Measurements from ENCODE around the gene CRADD.

CRADD gene

DNA sequence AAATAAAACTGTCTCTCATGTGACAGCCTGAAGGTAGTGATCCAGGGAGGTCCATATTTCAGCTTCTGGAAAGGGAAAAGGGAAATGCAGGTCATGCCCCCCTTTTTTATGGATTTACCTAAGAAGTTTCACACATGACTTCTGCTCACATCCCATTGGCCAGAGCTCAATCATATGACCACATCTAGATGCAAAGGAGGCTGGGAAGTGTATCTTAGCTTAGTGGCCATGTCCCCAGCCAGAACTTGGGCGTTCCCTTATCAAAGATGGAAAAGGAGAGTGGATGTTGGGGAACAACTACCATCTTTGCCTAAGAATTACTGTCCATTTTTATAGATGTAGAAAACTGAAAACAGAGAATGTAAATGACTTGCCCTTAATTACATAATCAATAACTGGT lies 26.5 kb upstream of the CRADD start:
- Histone ChIP-seq H3K27ac (ENCODE audit: low read depth in 2 of 2, low read length in 2 of 2) (no peak overlapping the region), H3K9ac (ENCODE audit: low read depth in 1 of 2, low read length in 2 of 2) (no peak overlapping the region), H3K36me3 (ENCODE audit: control insufficient read depth in 2 of 2, insufficient read depth in 2 of 2, low read length in 2 of 2) (no peaks in the 10 kb centered on the region), H3K9me3 (ENCODE audit: control insufficient read depth in 2 of 2, low read length in 2 of 2) (no peaks in the 10 kb centered on the region), H3K4me3 (ENCODE audit: low read length in 2 of 2) (no peak overlapping the region), H3K27me3 (ENCODE audit: control insufficient read depth in 2 of 2, insufficient read depth in 2 of 2, low read length in 2 of 2) (peaks cover 0 to 3% of the 10 kb centered on the region in 2 donors), H3K4me1 (ENCODE audit: control insufficient read depth in 2 of 2, insufficient read depth in 2 of 2, low read length in 2 of 2) (no peaks in the 10 kb centered on the region)

GRCh38 chr12:93653079-93653478 lies 24.1 kb upstream of the CRADD start:
- Histone ChIP-seq H3K36me3 (ENCODE audit: control insufficient read depth in 2 of 2, insufficient read depth in 2 of 2, low read length in 2 of 2) (no peaks in the 10 kb centered on the region), H3K9me3 (ENCODE audit: control insufficient read depth in 2 of 2, low read length in 2 of 2) (no peaks in the 10 kb centered on the region), H3K4me3 (ENCODE audit: low read length in 2 of 2) (no peak overlapping the region), H3K27me3 (ENCODE audit: control insufficient read depth in 2 of 2, insufficient read depth in 2 of 2, low read length in 2 of 2) (peaks cover 0 to 3% of the 10 kb centered on the region in 2 donors), H3K4me1 (ENCODE audit: control insufficient read depth in 2 of 2, insufficient read depth in 2 of 2, low read length in 2 of 2) (no peaks in the 10 kb centered on the region), H3K9ac (ENCODE audit: low read depth in 1 of 2, low read length in 2 of 2) (no peak overlapping the region), H3K27ac (ENCODE audit: low read depth in 2 of 2, low read length in 2 of 2) (no peak overlapping the region)

GRCh38 chr12:93653712-93654111 lies 23.5 kb upstream of the CRADD start:
- Histone ChIP-seq H3K27ac (ENCODE audit: low read depth in 2 of 2, low read length in 2 of 2) (no peak overlapping the region), H3K9ac (ENCODE audit: low read depth in 1 of 2, low read length in 2 of 2) (no peak overlapping the region), H3K27me3 (ENCODE audit: control insufficient read depth in 2 of 2, insufficient read depth in 2 of 2, low read length in 2 of 2) (peaks cover 0 to 3% of the 10 kb centered on the region in 2 donors), H3K36me3 (ENCODE audit: control insufficient read depth in 2 of 2, insufficient read depth in 2 of 2, low read length in 2 of 2) (no peaks in the 10 kb centered on the region), H3K4me1 (ENCODE audit: control insufficient read depth in 2 of 2, insufficient read depth in 2 of 2, low read length in 2 of 2) (no peaks in the 10 kb centered on the region), H3K9me3 (ENCODE audit: control insufficient read depth in 2 of 2, low read length in 2 of 2) (no peaks in the 10 kb centered on the region), H3K4me3 (ENCODE audit: low read length in 2 of 2) (no peak overlapping the region)

DNA sequence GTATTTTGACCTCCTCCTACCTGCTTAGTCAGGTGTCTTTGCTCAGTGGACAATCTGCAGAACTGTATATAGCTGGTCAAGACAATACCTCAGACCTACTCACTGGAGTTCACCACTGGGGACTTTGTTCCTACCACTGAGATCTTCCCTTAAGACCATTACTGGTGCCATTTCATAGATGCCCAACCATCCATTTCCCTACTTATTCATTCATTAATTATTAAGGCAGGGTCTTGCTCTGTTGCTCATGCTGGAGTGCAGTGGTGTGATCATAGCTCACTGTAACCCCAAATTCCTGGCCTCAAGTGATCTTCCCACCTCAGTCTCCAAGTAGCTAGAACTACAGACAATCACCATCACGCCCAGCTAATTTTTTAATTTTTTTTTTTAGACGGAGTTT lies 22.8 kb upstream of the CRADD start:
- Histone ChIP-seq H3K4me1 (ENCODE audit: control insufficient read depth in 2 of 2, insufficient read depth in 2 of 2, low read length in 2 of 2) (no peaks in the 10 kb centered on the region), H3K9ac (ENCODE audit: low read depth in 1 of 2, low read length in 2 of 2) (no peak overlapping the region), H3K4me3 (ENCODE audit: low read length in 2 of 2) (no peak overlapping the region), H3K9me3 (ENCODE audit: control insufficient read depth in 2 of 2, low read length in 2 of 2) (no peaks in the 10 kb centered on the region), H3K27ac (ENCODE audit: low read depth in 2 of 2, low read length in 2 of 2) (no peak overlapping the region), H3K27me3 (ENCODE audit: control insufficient read depth in 2 of 2, insufficient read depth in 2 of 2, low read length in 2 of 2) (peaks cover 0 to 3% of the 10 kb centered on the region in 2 donors), H3K36me3 (ENCODE audit: control insufficient read depth in 2 of 2, insufficient read depth in 2 of 2, low read length in 2 of 2) (no peaks in the 10 kb centered on the region)

GRCh38 chr12:93657071-93657470 lies 20.1 kb upstream of the CRADD start:
- no peaks in the 10 kb centered on the region for H3K27me3 ChIP-seq (ENCODE audit: control insufficient read depth in 2 of 2, insufficient read depth in 2 of 2, low read length in 2 of 2)
- H3K4me3 ChIP-seq (ENCODE audit: low read length in 2 of 2): no peak overlapping the region
- H3K4me1 ChIP-seq (ENCODE audit: control insufficient read depth in 2 of 2, insufficient read depth in 2 of 2, low read length in 2 of 2): no peaks in the 10 kb centered on the region
- no peak overlapping the region for H3K27ac ChIP-seq (ENCODE audit: low read depth in 2 of 2, low read length in 2 of 2)
- no peaks in the 10 kb centered on the region for H3K9me3 ChIP-seq (ENCODE audit: control insufficient read depth in 2 of 2, low read length in 2 of 2)
- no peak overlapping the region for H3K9ac ChIP-seq (ENCODE audit: low read depth in 1 of 2, low read length in 2 of 2)
- no peaks in the 10 kb centered on the region for H3K36me3 ChIP-seq (ENCODE audit: control insufficient read depth in 2 of 2, insufficient read depth in 2 of 2, low read length in 2 of 2)

GRCh38 chr12:93661021-93661420 lies 16.2 kb upstream of the CRADD start:
- no peaks in the 10 kb centered on the region for H3K27me3 ChIP-seq (ENCODE audit: control insufficient read depth in 2 of 2, insufficient read depth in 2 of 2, low read length in 2 of 2)
- H3K9ac ChIP-seq (ENCODE audit: low read depth in 1 of 2, low read length in 2 of 2): no peak overlapping the region
- no peaks in the 10 kb centered on the region for H3K4me1 ChIP-seq (ENCODE audit: control insufficient read depth in 2 of 2, insufficient read depth in 2 of 2, low read length in 2 of 2)
- no peak overlapping the region for H3K27ac ChIP-seq (ENCODE audit: low read depth in 2 of 2, low read length in 2 of 2)
- H3K9me3 ChIP-seq (ENCODE audit: control insufficient read depth in 2 of 2, low read length in 2 of 2): no peaks in the 10 kb centered on the region
- no peaks in the 10 kb centered on the region for H3K36me3 ChIP-seq (ENCODE audit: control insufficient read depth in 2 of 2, insufficient read depth in 2 of 2, low read length in 2 of 2)
- no peak overlapping the region for H3K4me3 ChIP-seq (ENCODE audit: low read length in 2 of 2)

- Histone ChIP-seq H3K9ac (ENCODE audit: low read depth in 1 of 2, low read length in 2 of 2) (no peak overlapping the region), H3K36me3 (ENCODE audit: control insufficient read depth in 2 of 2, insufficient read depth in 2 of 2, low read length in 2 of 2) (no peaks in the 10 kb centered on the region), H3K27ac (ENCODE audit: low read depth in 2 of 2, low read length in 2 of 2) (no peak overlapping the region), H3K4me3 (ENCODE audit: low read length in 2 of 2) (no peak overlapping the region), H3K9me3 (ENCODE audit: control insufficient read depth in 2 of 2, low read length in 2 of 2) (no peaks in the 10 kb centered on the region), H3K27me3 (ENCODE audit: control insufficient read depth in 2 of 2, insufficient read depth in 2 of 2, low read length in 2 of 2) (no peaks in the 10 kb centered on the region), H3K4me1 (ENCODE audit: control insufficient read depth in 2 of 2, insufficient read depth in 2 of 2, low read length in 2 of 2) (no peaks in the 10 kb centered on the region)
These were observed 14.0 kb upstream of the CRADD start for GRCh38 chr12:93663006-93663728.

- no peak overlapping the region for H3K9ac ChIP-seq (ENCODE audit: low read depth in 1 of 2, low read length in 2 of 2)
- no peak overlapping the region for H3K27ac ChIP-seq (ENCODE audit: low read depth in 2 of 2, low read length in 2 of 2)
- H3K4me3 ChIP-seq (ENCODE audit: low read length in 2 of 2): no peak overlapping the region
- no peaks in the 10 kb centered on the region for H3K27me3 ChIP-seq (ENCODE audit: control insufficient read depth in 2 of 2, insufficient read depth in 2 of 2, low read length in 2 of 2)
- H3K4me1 ChIP-seq (ENCODE audit: control insufficient read depth in 2 of 2, insufficient read depth in 2 of 2, low read length in 2 of 2): no peaks in the 10 kb centered on the region
- H3K36me3 ChIP-seq (ENCODE audit: control insufficient read depth in 2 of 2, insufficient read depth in 2 of 2, low read length in 2 of 2): no peaks in the 10 kb centered on the region
- H3K9me3 ChIP-seq (ENCODE audit: control insufficient read depth in 2 of 2, low read length in 2 of 2): no peaks in the 10 kb centered on the region
These were observed 13.5 kb upstream of the CRADD start for GRCh38 chr12:93663729-93664084.

DNA sequence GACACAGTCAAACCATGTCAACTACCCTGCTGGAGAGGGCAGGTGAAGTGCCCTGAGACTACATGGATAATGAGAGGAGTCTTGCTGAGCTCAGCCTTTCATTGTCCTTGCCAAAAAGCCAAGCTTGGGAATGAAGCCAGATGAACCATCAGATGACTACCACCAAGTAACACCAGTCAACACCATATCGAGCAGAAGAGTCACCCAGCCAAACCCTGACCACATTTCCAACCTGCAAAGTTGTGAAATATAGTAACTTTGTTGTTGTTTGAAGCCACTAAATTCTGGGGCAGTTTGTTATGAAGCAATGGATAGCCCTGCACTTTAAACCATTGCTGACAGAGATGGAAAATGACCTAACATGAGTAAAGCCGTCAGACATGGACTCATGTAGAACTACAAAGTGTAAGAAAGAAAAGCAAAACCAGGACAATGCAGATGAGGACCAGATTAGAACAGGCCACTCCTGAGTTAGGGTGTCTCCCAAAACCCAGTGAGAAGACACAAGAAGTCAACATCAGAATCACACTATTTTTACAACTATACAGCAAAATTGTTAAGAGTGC lies 12.5 kb upstream of the CRADD start:
- H3K9me3 ChIP-seq (ENCODE audit: control insufficient read depth in 2 of 2, low read length in 2 of 2): no peaks in the 10 kb centered on the region
- H3K9ac ChIP-seq (ENCODE audit: low read depth in 1 of 2, low read length in 2 of 2): no peak overlapping the region
- H3K36me3 ChIP-seq (ENCODE audit: control insufficient read depth in 2 of 2, insufficient read depth in 2 of 2, low read length in 2 of 2): no peaks in the 10 kb centered on the region

DNA sequence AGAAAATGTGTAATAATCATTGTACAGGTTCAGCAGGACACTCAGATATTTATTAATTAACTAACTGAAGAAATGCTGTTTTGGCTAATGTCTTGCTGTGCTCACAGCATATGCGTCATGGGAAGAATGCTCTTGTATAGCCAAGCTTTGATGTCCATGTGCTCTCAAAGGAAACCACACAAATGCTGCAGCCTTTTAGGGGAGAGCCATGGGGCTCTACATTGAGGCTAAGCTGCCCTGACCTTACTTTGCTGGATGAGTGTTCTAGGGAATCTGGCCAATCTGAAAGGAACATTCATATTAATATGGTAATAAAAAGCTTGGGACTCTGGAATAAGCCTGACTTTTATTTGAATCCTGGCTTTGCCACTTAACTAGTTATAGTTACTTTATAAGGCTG lies 9.5 kb upstream of the CRADD start:
- no peak overlapping the region for H3K4me3 ChIP-seq (ENCODE audit: low read length in 2 of 2)
- no peaks in the 10 kb centered on the region for H3K9me3 ChIP-seq (ENCODE audit: control insufficient read depth in 2 of 2, low read length in 2 of 2)
- H3K27ac ChIP-seq (ENCODE audit: low read depth in 2 of 2, low read length in 2 of 2): no peak overlapping the region
- no peak overlapping the region for H3K9ac ChIP-seq (ENCODE audit: low read depth in 1 of 2, low read length in 2 of 2)
- no peaks in the 10 kb centered on the region for H3K36me3 ChIP-seq (ENCODE audit: control insufficient read depth in 2 of 2, insufficient read depth in 2 of 2, low read length in 2 of 2)
- no peaks in the 10 kb centered on the region for H3K4me1 ChIP-seq (ENCODE audit: control insufficient read depth in 2 of 2, insufficient read depth in 2 of 2, low read length in 2 of 2)
- H3K27me3 ChIP-seq (ENCODE audit: control insufficient read depth in 2 of 2, insufficient read depth in 2 of 2, low read length in 2 of 2): no peaks in the 10 kb centered on the region

More for the DNA sequence above, 12.5 kb upstream of the CRADD start:
- H3K27ac ChIP-seq (ENCODE audit: low read depth in 2 of 2, low read length in 2 of 2): no peak overlapping the region
- no peaks in the 10 kb centered on the region for H3K4me1 ChIP-seq (ENCODE audit: control insufficient read depth in 2 of 2, insufficient read depth in 2 of 2, low read length in 2 of 2)
- H3K27me3 ChIP-seq (ENCODE audit: control insufficient read depth in 2 of 2, insufficient read depth in 2 of 2, low read length in 2 of 2): no peaks in the 10 kb centered on the region
- no peak overlapping the region for H3K4me3 ChIP-seq (ENCODE audit: low read length in 2 of 2)

Data from mucosa of rectum (tissue), 2 donors.